Measurements from ENCODE around the gene COPS7A.

DNA sequence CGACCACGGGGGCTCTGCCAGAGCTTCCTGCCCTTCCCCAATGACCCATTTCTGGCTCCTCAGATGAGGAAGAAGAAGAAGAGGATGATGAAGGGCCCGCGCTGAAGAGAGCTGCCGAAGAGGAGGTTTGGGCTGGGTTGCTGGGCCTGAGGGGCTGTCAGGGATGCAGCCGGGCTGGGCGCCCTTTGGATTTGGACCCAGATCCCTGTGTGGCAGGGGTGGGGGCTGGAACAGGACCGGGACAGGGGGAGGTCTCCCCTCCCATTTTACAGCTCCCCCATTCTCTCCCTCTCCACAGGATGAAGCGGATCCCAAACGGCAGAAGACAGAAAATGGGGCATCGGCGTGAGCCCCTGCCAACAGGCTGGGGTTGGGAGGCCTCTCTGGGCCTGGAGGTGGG lies 46.2 kb downstream of the COPS7A start:
- TF ChIP-seq REST (IDR thresholded peaks at IDR 0.05; ENCODE audit: insufficient read depth in 1 of 2, low read depth in 2 of 2, low read length in 2 of 2) (no peak), FOXP2 (optimal IDR thresholded peaks at IDR 0.05; ENCODE audit: borderline replicate concordance, extremely low read depth, extremely low read length, insufficient read depth) (no peak)

All from PFSK-1 (cell line).